ENCODE measurements around the gene COA1.
"Not testable (repeated sequence)": the region's sequence is repeated elsewhere in the genome, so short reads cannot be mapped to it uniquely, and the experiment has no call there.

Gene COA1

GRCh38 chr7:43758029-43758821, 28.9 kb upstream of the COA1 start, which contains the start of gene BLVRA:
TSS of gene BLVRA (plus strand) at chr7:43758680. CDS start at chr7:43771159, 12,479 bp downstream.
- peak; percentile 45 to 66 for DNase-seq (ENCODE audit: low read depth in 2 of 2)

GRCh38 chr7:43757073-43757720, 27.9 kb upstream of the COA1 start:
- DNase-seq (ENCODE audit: low read depth in 2 of 2) = no peak

GRCh38 chr7:43756368-43757072, 27.2 kb upstream of the COA1 start:
- no peak for DNase-seq (ENCODE audit: low read depth in 2 of 2)

DNA sequence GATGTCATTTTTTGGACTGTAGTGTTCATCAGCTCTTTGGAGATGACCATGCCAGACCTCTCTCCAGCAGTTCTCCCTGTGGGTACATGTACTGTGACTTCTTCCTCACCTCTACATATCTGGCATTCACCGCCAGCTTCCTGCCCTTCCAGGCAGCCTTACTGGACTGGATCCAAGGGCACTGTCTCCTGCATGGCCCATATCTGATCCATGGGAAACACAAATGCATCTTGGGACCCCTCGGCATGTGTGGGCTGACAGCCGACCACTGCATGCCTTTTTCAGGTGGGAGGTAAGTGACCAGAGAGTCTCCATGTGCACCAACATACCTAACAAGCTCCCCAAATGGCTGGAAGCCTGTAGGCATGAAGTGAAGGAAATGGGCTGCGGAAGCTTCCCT, 25.3 kb upstream of the COA1 start:
- no peak for DNase-seq (ENCODE audit: low read depth in 2 of 2)

- no peak for DNase-seq (ENCODE audit: low read depth in 2 of 2)
Measured at GRCh38 chr7:43753843-43754242, 24.5 kb upstream of the COA1 start.

- DNase-seq (ENCODE audit: low read depth in 2 of 2) = no peak
Measured at GRCh38 chr7:43753271-43753810, 24.0 kb upstream of the COA1 start.

DNA sequence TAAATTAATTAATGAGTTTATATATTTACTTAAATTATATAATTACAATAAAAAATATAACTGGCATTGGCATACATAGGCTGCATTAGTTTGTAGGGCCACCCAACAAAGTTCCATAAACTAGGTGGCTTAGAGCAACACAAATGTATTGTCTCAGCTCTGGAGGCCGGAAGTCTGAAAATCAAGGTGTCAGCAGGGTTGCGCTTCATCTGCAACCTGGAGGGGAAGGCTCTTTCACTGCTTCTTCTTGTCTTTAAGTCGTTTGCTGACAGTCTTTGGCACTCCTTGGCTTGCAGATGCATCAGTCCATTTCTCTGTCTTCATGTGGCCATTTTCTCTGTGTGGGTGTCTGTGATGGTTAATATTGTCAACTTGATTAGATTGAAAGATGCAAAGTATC, 23.1 kb upstream of the COA1 start:
- DNase-seq (ENCODE audit: low read depth in 2 of 2) = no peak

DNA sequence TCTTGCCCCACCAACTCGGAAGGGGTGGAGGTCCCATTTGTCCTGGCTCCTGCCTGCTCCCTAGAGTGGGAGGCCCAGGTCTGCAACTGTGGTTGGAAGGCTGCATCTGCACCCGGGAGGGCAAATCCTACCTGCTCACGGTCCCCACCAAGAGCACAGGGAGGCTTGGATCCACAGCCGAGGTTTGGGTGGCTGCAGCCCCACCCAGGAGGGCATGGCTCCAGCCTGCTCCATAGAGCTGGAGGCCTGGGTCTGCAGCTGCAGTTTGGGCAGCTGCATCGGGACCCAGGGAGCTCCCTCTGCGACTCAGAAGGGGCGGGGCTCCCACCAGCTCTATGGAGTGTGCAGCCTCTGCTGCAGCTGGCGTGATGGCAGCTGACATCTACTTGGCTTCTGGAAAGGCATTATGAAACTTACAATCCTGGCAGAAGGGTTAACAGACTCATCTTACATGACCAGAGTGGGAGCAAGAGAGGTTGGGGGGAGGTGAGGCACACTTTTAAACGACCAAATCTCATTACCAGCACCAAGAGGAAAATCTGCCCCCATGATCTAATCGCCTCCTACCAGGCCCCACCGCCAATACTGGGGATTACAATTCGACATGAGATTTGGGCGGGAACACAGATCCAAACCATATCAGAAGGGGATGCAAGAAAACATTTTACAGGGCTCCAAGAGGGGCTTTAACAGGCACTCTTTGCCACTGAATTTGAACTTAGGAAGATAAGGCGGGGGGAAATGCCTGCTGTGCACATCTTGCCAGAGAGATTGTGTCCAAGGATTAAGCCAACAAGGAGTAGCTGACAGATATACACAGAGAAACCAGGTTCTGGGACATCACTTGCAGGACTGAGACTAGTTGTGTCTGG, 20.9 kb upstream of the COA1 start:
- DNase-seq (ENCODE audit: low read depth in 2 of 2) = no peak

GRCh38 chr7:43749383-43749940, 20.1 kb upstream of the COA1 start:
- DNase-seq (ENCODE audit: low read depth in 2 of 2) = no peak

DNA sequence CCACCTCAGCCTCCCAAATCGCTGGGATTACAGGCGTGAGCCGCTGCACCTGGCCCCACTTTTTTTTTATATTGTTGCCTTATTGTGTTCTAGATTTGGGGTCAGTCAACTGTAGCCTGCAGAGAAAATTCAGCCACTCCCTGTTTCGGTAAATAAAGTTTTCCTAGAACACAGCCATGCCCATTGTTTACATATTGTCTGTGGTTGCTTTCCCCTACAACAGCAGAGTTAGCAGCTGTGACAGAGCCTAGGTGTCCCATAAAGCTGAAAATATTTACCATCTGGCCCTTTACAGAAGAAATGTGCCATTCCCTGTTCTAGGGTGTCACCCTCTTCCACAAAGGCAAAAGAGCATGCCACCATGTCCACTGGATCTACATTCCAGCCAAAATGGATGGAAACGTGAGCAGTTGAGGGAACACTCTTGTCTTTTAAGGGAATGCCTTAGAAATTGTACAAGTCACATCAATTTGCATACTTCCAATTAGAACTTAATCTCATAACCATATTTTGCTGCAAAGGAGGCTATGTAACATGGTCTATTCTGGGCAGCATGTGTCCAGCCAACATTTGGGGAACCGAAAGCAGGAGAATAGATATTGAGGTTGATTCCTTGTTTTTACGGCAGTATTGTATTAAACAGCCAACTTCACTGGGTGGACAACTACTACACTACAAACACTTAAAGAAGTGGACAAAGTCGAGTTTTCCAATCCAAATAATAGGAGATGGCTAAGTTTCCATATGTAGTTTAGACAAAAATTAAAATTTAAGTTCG, 18.2 kb upstream of the COA1 start:
- DNase-seq (ENCODE audit: low read depth in 2 of 2) = no peak

- DNase-seq (ENCODE audit: low read depth in 2 of 2) = no peak
Measured at GRCh38 chr7:43742692-43743091, 13.4 kb upstream of the COA1 start.

DNA sequence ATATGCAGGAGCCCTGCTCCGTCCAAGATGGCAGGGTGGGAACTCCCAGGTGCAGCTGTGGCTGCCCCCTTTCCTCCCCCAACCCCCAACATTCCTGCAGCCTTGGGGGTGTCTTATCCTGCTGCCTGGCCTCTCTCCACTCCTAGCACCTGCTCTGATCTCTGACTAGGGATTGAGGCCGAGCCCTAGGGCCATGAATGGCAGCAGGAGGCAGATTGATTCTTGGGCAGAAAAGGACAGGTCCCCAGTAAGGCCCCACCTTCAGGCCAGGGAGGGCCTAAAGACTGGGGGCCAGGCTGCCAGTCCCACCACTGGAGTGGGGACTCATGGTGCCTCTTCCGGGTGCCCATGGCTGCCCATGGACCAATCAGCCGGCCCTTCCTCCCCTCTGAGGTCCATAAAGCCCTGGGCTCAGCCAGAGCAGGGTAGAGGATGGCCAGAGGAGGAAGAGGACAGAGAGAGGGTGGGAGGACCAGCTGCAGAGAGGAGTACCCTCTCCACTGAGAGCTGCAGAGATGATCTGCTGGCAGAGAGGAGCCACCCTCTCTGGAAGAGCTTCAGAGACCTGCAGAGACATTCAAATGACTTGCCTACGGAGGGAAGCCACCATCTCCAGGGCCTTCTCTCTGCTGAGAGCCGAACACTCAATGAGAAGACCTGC, 8.3 kb upstream of the COA1 start:
- no peak for DNase-seq (ENCODE audit: low read depth in 2 of 2)

- no peak for DNase-seq (ENCODE audit: low read depth in 2 of 2)
Measured at GRCh38 chr7:43735802-43736603, 6.7 kb upstream of the COA1 start.

- no peak for DNase-seq (ENCODE audit: low read depth in 2 of 2)
Measured at GRCh38 chr7:43735403-43735801, 6.1 kb upstream of the COA1 start.

DNA sequence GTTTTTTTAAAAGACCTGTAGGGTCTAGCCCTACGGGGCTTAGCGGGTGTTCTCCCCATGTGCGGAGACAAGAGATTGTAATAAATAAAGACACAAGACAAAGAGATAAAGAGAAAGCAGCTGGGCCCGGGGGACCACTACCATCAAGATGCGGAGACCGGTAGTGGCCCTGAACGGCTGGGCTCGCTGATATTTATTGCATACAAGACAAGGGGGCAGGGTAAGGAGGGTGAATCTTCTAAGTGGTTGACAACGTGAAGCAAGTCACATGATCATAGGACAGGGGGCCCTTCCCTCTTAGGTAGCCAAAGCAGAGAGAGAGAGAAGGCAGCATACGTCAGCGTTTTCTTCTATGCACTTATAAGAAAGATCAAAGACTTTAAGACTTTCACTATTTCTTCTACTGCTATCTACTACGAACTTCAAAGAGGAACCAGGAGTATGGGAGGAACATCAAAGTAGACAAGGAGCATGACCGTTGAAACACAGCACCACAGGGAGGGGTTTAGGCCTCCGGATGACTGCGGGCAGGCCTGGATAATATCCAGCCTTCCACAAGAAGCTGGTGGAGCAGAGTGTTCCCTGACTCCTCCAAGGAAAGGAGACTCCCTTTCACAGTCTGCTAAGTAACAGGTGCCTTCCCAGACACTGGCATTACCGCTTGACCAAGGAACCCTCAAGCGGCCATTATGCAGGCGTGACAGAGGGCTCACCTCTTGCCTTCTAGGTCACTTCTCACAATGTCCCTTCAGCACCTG, 5.4 kb upstream of the COA1 start:
- DNase-seq (ENCODE audit: low read depth in 2 of 2) = not testable (repeated sequence)

DNA sequence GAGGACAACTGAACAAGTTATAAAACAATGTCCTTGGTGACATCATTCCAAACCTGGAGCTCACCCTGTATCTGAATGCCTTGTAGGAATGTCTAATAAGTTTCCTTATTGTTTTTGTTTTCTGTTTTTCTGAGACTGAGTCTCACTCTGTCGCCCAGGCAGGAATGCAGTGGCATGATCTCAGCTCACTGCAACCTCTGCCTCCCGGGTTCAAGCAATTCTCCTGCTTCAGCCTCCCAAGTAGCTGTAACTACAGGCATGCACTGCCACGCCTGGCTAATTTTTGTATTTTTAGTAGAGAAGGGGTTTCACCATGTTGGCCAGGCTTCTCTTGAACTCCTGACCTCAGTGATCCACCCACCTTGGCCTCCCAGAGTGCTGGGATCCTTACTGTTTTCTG, 2.2 kb upstream of the COA1 start:
- DNase-seq (ENCODE audit: low read depth in 2 of 2) = not testable (repeated sequence)

DNA sequence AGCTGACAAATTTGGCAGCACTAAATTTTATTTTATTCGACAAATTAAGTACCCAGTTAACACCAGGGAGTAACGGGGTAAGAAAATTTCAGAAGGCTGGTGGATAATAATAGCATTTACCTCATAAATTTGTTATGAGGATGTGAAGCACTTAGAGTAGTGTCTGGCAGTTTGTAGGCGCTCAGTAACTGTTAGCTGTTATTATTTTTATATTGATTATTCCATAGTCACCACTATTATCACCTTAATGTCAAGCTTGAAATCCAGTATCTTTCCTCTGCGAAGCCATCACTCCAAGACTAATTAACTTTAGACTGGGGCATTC, 563 bp upstream of the COA1 start:
- no peak for DNase-seq (ENCODE audit: low read depth in 2 of 2)

DNA sequence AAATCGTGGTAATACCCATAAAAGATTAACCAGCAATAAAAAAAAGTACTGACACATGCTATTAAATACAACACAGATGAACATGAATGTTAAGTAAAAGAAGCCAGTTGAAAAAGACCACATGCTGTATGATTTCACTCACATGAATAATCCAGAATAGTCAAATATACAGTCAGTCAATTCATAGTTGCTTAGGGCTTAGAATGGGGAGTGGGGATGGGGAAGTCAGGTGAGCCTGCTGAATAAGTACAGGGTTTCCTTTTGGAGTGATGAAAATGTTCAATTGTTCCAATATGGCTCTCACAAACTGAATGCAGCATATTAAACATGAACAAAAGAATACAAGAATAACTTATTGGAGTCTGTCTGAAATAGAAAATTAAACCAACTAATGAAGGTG, 1.8 kb downstream of the COA1 start:
- no peak for DNase-seq (ENCODE audit: low read depth in 2 of 2)
